HS-27A (cell line): ENCODE results near the gene TOP2B.
A peak's percentile ranks its signal among the peaks of the same experiment; 100 is the strongest.

Experiments used
- DNase-seq: peaks from one replicate; pipeline ENCODE4 v3.0.0-alpha.2; 2012; ENCODE audit warnings: low read depth, missing footprints

The TOP2B gene

DNA sequence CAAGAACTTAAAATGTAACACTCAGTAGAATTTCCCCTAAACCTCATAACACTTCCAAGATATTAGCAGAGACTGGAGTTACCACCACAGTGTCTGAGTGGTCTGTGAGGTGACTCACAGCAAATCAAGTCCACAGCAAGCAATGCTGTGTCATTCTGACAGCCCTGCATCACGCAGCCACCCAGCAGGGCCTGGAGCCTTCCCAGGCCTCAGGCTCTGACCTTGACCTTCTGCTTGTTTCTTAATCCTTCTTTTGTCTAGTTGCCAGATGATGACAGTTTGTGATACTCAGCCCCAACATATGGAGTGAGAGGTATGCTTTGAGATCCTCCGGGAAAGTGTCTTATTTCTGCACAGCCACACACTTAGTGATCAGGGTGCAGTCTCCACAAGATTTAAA lies 82.5 kb downstream of the TOP2B start:
- peak; percentile 94 for DNase-seq

DNA sequence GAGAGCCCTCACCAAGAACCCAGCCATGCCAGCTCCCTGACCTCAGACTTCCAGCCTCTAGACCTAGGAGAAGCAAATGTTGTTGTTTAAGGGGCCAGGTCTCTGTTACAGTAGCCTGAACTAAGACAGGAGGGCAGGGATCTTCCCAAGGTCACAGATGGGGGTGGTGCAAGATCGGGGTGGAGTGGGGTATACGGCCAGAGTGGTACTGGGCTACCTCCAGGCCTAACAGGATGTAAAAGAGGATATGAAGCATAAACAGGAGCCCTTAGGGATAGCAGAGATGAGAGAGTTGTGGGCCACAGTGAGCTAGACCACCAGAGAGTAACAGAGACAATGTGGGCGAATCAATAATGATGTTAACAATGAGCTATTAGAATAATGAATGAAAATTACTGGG lies 82.9 kb downstream of the TOP2B start:
- no peak for DNase-seq

DNA sequence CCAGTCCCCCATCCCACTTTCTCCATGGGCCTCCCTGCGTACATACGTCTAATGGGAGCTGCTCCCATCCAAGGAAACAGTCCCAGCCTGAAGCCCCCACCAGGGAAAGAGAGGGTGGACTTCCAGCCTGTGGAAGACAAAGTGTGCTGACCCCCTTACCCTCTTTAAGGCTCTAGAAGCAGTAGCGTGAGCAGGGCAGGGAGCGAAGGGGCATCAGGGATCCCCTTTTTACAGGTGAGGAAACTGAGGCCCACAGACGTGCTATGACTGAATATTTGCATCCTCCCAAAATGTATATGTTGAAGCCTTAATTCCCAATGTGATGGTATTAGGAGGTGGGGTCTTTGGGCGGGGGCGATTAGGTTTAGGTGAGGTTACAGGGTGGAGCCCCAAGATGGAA lies 83.4 kb downstream of the TOP2B start:
- no peak for DNase-seq

DNA sequence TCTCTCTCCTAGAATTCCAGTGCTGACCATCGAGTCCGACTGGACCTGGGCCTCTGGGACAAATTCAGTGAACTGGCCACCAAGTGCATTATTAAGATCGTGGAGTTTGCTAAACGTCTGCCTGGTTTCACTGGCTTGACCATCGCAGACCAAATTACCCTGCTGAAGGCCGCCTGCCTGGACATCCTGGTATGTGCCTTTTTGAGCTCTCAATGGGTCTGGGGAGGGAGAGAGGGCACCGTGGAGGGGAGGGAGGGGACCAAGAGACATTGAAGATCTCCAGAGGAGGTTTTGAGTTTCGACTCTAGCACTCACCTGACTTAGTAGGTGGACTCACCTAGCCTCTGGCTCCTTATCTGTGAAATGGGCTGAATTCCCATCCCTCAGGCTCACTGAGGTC lies 84.2 kb downstream of the TOP2B start:
- no peak for DNase-seq

DNA sequence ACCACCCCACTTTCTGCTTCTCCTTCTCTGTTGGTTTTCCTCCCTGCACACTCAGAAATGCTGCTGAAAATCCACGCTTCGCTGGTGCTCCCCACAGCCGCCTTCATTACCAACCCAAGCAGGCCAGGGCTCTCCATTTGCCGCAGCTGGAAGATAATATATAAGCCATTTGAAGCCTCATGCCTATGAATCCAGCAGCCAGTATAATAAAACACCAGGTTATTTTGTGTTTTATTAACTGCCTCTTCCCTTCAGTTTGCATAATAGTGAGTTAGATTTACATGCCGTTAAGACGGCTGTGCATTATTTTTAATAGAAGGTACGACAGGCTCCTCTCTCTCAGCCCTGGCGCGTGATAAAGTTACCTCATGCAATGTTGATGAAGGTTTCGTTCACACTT lies 86.6 kb downstream of the TOP2B start:
- DNase-seq: no peak

DNA sequence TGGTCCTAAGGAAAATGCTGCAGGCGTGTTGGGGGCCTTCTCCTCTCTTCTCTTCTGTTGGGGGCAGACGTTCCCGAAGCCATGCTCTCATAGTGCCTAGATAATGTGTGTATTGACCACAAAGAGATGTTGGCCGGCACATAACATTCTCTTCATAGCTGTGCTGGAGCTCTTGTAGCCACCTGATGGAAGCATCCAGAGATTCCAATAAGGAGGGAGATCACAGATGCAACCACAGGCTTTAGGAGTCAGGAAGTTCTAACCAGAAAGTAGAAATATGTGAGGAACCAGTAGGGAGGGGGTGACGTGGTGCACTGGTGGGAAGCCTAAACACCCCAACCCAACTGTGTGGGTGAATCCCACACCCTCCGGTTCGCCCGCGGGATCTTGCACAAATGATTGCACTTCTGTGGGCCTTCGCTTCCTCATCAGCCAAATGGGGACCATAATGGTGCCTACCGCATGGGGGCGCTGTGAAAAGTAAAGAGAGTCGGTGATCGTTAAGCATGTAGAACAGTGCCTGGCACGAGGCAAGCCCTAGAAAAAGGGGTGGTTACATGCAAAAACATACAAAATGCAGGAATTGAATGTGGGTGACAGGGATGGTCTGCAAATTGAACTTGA lies 87.8 kb downstream of the TOP2B start:
- no peak for DNase-seq

DNA sequence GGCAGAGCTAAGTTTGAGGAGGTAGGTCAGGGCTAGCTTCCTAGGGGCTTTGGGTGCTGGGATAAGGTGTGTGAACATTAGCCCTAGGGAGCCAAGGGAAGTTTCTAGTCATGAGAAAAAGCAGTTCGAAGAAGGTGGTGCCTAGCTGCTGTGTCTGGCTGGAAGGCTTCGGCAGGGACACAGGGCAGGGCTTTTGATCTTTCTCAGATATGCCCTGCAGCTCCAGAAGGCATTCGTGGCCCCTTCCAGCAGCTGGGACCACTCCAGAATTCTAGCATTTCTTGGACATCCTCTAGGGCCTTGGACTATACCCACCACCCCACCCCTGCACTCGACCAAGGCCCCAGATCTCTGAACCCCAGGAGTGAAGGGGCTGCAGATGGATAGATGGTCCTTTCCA lies 88.6 kb downstream of the TOP2B start:
- no peak for DNase-seq

DNA sequence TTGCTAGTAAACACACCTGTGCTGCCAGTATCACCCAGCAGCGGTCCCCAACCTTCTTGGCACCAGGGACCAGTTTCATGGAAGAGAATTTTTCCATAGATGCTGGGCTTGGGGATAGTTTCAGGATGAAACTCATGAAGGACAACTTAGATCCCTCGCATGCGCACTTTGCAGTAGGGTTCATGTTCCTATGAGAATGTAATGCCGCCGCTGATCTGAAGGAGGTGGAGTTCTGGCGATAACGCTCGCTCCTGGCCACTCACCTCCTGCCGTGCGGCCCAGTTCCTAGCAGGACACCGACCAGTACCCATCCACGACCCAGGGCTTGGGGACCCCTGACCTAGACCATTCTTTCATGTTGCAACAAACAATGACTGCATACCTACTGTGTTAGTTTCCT lies 89.7 kb downstream of the TOP2B start:
- DNase-seq: no peak

DNA sequence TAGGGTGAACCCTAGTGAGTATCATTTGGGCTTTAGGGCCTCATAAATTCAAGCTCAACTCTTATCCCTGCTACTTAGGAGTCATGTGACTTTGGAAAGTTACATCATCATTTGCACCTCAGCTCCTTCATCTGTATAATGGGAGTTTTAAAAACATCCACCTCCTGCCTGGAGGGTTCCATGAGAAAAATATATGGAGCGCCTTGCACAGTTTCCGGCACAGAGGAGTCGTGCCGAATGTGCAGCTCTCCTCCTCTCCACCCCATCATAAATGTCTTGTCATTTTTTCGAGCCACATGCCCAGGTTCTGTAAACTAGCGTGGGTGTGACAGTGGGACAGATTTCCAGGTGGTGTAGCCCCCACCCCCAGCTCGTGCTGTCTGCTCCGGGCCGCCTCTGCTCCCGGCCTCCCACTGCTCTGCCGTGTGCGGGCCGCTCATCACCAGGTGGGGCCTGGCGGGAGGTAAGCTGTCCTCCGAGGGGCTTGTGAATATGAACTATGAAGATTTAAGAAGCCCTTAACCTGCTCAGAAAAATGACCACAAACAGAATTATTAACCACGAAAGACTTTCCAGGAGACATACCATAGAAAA lies 90.4 kb downstream of the TOP2B start:
- DNase-seq: no peak

DNA sequence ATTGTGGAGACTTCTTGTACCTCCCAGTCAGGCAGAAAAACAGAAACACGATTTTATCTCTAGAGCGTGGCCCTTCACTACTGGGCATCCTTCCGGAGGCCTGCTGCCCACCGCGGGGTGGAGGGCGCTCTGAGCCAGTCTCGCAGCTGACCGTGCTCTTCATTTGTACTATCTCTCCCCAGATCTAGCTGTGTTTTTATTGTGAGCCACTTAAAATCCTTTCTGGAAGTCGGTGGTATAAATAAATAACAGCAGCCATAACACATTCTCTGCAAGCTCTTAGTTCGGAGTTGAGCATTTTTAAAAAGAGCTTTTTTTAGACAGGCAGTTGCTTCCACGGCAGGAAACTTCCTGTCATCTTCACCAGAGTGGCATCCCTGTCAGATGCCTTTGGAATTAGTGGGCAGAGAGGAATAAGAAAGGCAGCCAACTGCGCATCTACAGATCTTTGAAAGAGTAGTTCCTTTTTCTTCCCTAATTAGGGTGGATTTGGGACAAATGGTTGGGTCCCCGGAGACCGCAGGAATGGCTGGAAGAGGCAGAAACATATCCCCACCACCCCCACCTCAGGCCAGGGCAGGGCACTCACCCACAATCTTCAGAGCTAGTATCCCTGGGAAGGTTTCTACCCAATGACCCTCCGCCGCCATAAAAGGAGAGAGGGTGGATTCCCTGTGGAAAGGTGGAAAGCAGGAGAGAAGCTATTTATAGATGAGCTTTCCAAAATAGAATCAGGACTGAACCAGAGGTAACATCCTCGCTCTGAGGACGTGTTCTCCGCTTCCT lies 91.1 kb downstream of the TOP2B start:
- peak; percentile 71 for DNase-seq

DNA sequence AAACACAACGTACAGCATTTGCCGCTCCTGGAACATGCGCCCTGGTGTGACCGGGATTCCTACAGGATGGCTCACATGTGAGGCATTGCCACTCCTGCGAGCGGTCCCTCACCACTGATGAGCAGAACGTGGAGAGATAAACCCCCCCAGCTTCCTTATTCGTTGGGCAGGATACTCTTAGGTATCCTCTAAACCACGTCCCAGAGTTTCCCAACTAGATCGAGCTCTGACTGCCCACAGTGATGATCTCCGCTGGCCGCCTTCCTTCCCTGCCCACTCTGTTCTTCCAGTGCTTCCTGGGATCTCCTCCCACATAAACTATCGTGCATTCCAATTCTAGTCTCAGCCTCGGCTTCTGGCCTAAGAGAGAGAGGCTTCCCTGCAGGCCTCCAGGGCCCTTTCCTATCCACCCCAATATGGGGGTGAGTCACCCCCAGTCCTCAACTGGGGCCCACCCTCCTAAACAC lies 91.8 kb downstream of the TOP2B start:
- DNase-seq: no peak

DNA sequence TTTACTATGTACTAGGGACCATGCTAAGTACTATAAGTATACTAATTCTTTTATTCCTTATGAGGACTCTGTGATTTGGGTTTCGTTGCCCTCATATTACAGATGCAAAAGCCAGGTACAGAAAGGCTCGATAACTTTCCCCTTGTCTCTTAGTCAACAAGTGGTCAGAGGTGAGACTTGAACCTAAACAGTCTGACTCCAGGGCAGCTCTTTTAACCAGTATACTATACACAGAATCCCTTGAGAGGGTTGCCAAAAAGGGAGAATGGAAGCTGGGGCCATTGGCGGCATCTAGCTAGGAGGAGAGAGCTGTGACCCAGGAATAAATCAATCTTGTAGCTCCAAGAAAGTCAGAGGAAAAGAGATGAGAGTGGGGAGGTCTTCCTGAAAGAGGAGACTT lies 92.4 kb downstream of the TOP2B start:
- no peak for DNase-seq

DNA sequence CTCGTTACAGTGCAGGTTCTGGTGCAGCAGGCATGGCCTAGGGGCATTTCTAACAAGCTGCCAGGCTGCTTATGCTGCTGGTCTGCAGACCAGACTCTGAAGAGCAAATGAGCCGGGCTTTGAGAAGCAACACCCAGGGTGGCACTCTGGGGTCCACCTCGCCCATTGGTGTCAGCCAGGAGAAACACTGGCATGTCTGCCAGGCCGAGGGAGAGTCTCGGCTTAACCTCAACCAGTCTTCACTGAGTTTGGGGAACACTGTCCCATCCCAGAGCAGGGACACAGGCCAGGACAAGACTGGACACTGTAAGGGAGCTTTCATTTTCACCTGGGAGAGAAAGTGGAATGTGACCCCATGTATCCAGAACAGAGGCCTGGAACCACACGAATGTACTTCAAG lies 93.4 kb downstream of the TOP2B start:
- no peak for DNase-seq

DNA sequence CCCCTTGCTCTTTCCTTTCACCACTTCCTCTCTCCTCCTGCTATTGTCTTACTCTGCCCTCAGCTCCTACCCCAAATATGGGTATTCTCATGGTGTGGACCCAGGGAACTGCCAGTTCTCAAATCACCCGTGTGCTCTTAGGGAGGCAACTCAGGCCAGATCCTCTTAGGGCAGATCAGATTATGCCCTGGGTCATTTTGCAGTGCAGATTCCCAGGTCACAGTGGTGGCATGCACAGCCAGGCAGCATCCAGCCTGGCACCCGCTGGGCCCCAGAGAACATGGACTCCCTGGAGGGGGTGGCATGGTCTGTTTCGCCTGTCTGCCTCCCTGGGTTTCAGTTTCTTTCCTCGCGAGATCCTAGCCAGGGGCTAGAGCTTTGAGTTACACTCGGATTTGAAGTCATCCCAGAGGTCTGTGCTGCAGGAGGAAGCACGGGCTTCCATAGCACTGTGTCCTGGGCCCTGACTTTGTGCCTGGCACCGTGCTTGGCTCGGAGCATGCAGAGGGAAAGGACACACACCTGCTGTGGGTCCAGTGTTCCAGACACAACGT lies 96.1 kb downstream of the TOP2B start:
- DNase-seq: no peak

DNA sequence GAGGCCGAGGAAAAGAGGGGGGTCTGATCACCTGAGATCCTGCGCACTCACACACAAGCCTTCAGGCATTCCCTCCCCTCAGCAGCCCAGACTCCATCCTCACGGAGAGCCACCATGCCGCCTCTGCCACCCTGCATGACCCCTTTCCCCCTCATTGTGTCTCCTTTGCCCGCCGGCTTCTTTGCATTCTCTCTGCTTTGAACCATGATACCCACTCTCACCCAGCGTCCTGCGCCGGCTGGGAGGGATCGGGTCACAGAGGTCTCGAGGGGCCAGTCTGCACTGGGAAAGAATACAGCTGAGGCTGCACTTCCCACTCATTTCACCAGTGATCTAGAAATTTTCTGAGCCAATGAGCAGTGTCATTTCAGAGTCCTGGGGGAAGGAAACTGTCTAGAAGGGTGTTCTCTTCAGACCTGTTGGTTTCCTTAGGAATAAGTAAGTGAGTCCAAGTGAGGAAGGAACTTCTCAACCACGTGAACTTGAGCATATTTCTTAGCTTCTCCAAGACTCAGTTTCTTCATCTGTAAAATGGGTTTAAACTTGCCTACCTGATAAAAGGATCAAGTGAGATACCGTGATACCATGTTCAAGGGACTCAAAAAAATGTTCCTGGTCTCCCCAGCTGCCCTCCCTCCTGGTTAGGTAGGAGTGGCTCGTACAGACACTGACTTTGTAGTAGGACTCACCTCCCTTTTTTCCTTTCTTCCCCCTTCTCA lies 96.7 kb downstream of the TOP2B start:
- DNase-seq: no peak

DNA sequence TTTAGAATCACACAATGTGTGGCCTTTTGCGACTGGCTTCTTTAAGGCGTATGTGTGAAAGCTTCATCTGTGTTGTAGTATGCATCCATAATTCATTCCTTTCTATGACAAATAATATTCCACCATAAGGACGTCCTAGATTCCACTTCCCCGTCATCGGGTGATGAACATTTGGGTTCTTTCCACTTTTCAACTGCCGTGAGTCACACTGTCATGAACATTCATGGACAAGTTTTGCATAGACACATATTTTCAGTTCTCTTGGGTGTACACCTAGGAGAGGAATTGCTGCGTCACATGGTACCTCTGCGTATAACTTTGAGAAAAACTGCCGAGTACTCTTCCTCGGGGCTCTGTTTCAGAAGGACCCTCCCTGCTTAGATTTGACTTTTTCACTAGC lies 97.3 kb downstream of the TOP2B start:
- DNase-seq: no peak

DNA sequence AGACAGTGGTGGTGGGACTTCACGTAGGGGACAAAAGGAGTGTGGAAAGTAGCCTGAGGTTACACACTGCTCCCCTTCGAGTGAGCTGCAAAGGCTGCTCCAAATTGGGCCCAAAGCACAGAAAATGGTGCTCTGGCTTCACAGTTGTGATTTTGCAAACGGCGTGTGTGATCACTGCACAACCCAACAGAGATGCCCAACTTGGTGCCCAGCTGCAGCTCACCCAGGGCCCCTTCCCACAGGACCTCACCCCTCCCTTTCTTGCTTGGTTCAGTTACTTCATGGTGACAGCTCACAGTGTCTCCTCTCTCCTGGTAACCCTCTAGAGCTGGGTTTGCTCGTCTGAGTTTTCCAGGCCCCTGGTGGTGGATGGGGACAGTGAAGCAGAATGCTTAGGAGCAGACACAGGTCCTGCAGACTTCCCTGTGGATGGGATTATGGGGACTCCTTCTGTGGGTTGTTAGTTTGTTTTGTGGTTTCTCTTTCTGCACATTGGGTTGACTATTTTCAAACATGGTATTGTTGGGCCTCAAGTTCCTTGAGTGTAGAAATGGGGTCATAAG lies 98.3 kb downstream of the TOP2B start:
- DNase-seq: no peak

DNA sequence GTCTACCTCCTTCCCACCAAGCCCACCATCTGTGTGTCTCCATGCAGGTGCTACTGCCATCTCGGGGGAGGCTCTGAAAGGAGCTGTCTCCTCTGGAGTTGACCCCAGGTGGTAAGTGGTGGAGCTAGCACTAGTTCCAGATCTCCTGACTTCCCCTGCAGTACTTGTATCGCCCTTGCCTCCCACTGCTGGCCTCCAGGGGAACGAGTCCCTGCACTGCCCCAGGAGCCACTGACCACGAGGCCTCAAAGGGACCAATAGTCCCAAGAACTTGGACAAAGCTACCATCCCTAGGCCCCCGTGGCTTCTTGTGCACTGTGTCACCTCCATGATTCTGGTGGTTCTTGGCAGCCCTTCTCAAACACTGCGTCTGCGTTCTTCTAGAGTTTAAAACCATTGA lies 98.9 kb downstream of the TOP2B start:
- DNase-seq: no peak

DNA sequence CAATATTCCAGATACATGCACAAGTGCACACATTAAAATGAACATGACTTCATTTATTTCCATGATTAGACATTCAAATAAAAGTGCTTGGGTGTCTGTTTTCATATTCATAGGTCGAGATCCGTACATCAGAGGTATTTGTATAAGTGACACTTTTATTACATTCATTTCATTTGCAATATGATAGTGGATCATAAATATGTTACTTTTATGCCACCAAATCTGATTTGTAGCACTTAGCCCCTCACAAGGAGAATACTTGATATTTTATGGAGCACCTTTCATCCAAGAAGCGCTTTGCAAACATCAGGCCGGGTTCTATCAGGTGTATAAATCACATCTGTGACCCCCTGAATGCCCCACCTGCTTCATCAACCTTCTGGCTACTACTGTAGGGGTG lies 100.6 kb downstream of the TOP2B start:
- no peak for DNase-seq

DNA sequence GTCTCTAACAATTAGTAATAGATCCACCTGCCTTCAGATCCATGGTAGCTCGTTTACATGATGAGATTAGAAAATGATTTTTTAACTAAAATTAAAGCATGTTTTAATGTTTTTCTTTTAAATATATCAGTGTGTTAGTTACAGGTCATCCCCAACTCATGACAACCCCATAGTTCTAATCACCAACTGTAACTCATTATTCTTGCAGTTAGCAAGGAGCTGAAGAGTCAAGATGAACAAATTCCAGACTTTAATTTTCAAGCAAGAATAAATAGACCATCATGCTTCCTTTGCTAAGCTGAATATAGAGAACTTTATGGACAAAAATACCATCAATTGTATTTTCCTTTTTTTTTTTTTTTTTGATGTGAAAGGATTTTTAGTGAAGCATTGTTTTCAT lies 101.1 kb downstream of the TOP2B start:
- no peak for DNase-seq

DNA sequence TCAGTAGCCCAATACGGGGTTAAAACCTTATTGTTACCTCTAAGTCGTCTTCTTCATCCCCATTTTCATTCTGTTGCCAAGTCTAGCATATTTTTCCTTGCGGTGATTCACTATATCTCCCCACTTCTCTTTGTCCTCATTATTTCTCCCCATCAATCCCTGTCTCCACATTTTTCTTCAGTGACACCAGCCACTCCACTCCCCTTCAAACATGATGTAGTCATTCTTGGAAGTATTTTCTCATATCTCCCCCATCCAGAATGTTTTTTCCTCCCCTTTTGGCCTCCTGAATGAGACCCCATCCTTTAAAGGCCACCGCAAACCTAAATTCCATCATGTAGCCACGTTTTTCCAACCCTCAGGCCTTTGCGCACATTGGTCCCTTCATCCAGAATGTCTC lies 105.9 kb downstream of the TOP2B start:
- DNase-seq: no peak

DNA sequence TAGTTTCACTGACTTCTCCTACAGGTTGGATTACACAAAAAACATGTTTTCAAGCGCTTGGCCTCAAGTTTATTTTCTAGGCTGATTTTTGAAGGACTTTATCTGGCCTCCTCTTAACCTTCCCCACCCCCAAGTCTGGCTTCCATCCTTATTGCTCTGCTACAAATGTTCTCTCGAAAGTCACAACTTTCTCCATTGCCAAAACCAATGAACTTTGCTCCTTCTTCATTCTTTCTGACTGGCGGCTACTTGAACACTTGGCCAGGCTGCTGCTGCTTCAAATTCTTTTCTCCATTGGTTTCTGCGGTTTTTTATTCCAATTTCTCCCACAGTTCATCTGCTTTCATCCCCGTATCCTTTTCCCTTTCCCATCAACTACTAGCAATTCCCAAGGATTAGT lies 106.6 kb downstream of the TOP2B start:
- no peak for DNase-seq
